IPS DF 4.7 (cell line): ENCODE data around the gene LARGE1.

ENCODE experiments used
- DNase-seq: peaks from one replicate; pipeline ENCODE4 v3.0.0-alpha.2; 2013; ENCODE audit warnings: low spot score; ENCODE audit errors: extremely low read depth

LARGE1 gene

DNA sequence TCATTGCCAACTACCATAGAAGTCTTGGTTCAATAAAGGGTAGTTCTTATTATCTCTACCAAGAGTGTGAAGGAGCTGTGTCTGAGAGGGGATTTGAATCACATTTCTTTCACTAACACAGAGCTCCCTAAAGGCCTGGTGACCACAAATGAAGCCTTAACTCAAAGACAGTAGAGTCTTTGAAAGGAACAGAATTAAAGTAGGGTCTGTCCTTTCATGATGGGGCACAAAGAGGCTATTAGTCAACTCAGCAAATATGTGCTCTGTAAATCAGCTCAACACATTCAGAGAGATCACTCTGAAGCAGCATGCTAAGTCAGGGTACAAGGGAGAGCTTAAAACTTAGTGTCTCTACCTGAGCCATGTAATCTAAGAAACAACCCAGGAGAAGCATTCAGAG lies 649.7 kb downstream of the LARGE1 start:
- DNase-seq: no peak

DNA sequence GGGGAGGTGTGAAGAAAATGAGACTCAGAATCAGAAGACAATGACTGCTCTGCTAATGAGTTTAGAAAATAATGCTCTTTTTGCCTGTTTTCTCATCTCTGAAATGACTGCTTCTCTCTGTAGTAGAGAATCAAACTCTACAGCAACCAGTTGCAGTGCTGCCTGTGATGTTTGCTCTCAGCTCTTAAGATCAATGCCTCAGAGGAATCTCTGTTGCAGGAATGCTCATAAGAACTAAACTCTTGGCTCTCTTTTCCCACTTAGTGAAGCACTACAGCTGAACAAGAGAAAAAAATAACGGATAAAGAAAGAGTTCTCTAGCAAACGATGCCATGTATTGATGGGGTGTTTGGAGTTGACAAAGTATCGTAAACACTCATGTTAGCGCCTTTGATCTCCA lies 658.6 kb downstream of the LARGE1 start:
- DNase-seq: no peak

DNA sequence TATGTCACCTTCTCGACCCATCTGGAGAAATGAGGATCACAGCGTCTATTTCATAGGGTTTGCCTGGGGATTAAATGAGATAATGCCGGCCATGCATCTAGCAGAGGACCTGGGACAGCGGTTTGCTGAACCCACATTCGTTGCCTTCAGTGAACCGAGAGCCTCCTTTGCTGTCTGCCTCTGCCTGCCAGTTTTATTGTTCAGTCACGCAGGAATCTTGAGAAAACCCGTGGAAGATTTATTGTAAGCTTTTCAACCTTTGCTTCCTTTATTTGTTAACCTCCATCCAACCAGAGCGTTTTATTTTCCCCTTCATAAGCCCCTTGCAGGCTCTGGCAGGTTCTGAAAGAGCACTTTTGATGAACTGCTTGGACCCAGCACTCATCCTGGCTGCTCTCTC lies 659.8 kb downstream of the LARGE1 start:
- no peak for DNase-seq

DNA sequence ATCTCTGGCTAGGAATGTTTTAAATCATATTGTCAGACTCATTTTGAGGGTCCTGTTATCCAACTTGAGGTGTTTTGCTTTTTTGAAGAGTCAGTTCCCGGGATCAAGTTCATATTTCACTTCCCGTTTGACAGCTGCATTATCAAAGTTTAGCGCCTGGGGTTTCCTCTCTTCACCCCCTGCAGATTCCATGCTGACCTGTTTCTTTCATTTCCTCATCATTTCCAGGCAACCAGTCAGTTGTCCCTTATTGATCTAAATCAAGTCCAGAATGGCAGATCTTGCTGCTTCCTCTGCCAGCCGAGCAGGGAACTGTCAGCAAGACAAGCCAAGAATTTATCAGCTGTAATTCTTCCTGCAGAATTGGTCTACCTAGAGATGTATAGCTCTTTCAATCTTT lies 664.5 kb downstream of the LARGE1 start:
- no peak for DNase-seq

DNA sequence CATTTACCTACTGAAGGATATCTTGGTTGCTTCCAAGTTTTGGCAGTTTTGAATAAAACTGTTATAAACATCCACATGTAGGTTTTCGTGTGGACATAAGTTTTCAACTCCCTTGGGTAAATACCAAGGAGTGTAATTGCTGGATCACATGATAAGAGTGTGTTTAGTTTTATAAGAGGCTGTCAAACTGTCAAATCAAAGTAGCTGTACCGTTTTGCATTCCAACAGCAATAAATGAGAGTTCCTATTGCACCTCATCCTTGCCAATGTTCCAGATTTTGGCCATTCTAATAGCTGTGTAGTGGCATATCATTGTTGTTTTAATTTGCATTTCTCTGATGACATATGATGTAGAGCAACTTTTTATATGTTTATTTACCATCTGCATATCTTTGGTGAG lies 671.3 kb downstream of the LARGE1 start:
- DNase-seq: no peak

DNA sequence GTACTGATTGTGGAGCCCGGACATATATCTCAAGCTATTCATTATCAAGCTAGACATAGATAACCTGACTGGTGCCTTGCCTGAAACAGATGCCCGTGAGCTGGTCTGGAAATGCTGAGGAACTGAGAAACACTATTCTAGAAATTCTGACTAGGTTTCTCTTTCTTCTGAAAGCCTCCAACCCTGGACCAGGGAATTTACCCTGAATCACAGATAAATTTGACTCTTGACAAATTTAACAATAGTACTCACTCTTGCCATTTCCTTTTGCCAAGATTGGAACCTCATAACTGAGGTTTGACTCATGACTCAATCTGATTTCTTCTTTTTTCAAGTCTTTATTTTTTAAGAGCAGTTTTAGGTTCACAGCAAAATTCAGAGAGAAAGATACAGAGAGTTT lies 672.5 kb downstream of the LARGE1 start:
- no peak for DNase-seq

DNA sequence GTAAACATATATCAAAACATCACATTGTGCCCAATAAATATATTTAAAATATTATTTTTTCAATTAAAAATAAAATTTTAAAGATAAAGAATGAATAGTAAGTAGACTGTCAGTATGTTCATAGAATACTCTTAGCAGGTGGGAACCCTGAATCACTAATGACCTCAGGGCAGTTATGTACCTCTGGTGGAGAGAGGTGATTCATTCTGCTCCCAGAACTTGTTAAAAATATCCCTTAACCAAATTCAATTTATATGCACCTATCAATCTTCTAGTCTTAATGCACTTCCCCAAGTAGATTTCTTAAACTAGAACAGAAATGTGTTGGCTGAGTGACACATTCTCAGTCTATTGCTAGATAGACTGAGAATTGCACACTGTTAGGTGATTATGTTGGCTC lies 678.2 kb downstream of the LARGE1 start:
- no peak for DNase-seq

DNA sequence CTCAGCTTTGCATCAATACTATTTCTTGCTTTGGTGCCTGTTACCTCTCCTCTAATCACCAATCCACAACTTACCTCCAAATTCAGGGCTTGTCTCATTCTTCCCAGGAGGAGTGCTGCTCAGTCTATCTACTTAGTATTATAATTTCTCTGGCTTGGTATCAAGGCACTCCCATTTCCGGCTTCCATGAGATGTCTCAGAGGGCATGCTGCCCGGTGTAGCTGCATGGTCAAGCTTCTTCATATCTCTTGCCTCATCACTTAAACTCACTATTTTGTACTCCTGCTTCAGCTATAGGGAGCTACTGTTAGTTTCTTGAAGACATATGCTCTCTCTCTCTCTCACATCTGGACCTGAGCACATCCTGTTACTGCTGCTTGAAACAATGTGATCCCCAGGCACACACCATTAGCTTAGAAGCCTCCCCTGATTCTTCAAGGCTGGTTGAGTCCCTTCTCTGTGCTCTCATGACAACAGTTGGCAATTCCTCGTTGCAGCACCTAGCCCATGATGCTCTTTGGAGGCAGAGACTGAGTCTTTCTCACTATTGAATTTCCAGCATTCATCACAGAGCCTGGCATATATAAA lies 679.3 kb downstream of the LARGE1 start:
- no peak for DNase-seq

DNA sequence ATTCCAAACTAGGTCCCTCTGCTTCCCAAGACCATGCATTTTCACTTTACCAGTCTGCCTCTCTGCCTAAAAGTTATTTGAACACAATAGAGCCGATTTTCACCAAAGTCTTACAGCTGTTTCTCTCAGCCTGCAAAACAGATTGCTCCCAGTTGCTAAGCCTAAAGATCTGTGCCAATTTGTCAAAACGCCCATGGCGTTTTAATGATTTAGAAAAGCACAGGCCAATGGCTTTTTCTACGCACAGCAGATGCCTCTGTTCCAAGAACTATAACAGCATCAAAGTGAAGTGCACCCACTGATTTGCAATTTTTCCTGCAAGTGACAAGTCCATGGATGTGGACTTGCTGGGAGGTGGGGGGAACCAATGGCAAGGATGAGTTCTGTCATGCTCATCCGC lies 688.2 kb downstream of the LARGE1 start:
- DNase-seq: no peak

DNA sequence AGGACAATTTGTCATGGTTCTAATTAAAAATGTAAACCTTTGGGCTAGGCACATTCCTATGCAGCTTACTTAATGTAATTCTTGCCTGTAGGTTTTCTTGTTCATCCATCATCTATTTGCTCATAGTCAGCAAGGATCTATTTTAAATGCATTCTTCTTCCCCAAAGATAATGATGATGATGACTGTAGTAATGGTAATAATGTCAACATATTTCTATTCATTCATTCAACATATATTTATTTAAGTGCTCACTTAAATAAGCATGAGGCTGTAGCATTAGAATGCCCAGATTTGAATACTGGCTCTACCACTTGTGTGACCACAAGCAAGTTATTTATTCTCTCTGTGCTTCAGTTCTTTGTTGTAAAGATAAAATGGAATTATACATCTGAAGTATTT lies 692.5 kb downstream of the LARGE1 start:
- DNase-seq: no peak

DNA sequence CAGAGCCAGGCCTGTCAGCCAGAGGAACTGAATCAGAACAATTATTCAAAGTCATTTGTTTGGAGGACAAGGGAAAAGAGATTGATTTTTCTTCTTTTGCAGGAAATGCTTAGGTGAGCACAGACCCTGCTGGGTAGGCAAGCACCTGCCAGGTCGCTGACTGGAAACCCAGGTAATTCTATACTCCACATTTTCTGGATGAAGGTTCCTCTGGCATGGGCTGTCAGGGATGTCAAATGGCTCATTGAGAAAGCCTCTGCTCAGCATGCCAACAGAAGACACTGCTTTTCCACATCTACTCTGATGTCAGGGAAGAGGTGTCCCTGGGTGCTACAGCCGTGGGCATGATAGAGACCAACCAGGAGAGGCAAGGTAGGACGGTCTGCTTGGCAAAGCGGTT lies 695.4 kb downstream of the LARGE1 start:
- no peak for DNase-seq
